Glutamatergic neuron (in vitro differentiated cells): ENCODE measurements around the gene STARD3. TPM values are rescaled to one million over a fixed set of nuclear protein-coding genes. Genes with fewer than 3 reads are reported as not detected.

Source experiments
- DNase-seq: peaks from one replicate; pipeline ENCODE4 v3.0.0; 2022
- H3K27ac Mint-ChIP-seq: one replicate; pipeline ENCODE4 v1.8.0; 2020; ENCODE audit warnings: mild to moderate bottlenecking, mixed read lengths, inconsistent platforms; ENCODE audit not compliant: unreplicated experiment
- H3K27me3 Mint-ChIP-seq: one replicate; pipeline ENCODE4 v1.8.0; 2020; ENCODE audit warnings: mild to moderate bottlenecking, moderate library complexity, mixed read lengths, inconsistent platforms; ENCODE audit not compliant: unreplicated experiment
- H3K36me3 Mint-ChIP-seq: one replicate; pipeline ENCODE4 v1.8.0; 2020; ENCODE audit warnings: mild to moderate bottlenecking, mixed read lengths, inconsistent platforms; ENCODE audit not compliant: unreplicated experiment
- H3K4me1 Mint-ChIP-seq: one replicate; pipeline ENCODE4 v1.8.0; 2020; ENCODE audit warnings: mild to moderate bottlenecking, low read depth, mixed read lengths, inconsistent platforms; ENCODE audit not compliant: unreplicated experiment
- H3K4me3 Mint-ChIP-seq: one replicate; pipeline ENCODE4 v1.8.0; 2020; ENCODE audit warnings: mild to moderate bottlenecking, mixed read lengths, inconsistent platforms; ENCODE audit not compliant: unreplicated experiment
- H3K9me3 Mint-ChIP-seq: one replicate; pipeline ENCODE4 v1.8.0; 2020; ENCODE audit warnings: mild to moderate bottlenecking, moderate library complexity, mixed read lengths, inconsistent platforms; ENCODE audit not compliant: unreplicated experiment
- CTCF ChIP-seq: fragments of 200-600 bp; sonication (generic); IDR thresholded peaks from one replicate; pipeline ENCODE4 v1.5.0; 2021; ENCODE audit not compliant: partially characterized antibody, unreplicated experiment
- total RNA-seq: library from RNA; stranded (reverse); fragmentation: NEBNext Ultra II Directional; extraction: Animal tissue kit (Norgen Biotek cat#: 25700); gene quantifications from one replicate; pipeline ENCODE4 v1.2.1, GENCODE V29; 2021; ENCODE audit not compliant: unreplicated experiment

The STARD3 gene
- total RNA-seq, 1 donor from 2014 or later: 48.0 TPM

- Mint-ChIP-seq H3K4me1 (peaks cover 8% of the 10 kb centered on the region), H3K27ac (no peak overlapping the region), H3K27me3 (peaks cover 9% of the 10 kb centered on the region), H3K36me3 (no peaks in the 10 kb centered on the region), H3K4me3 (no peak overlapping the region), H3K9me3 (peaks cover 2% of the 10 kb centered on the region)
- TF ChIP-seq CTCF: no peak
- no peak for DNase-seq
Measured at GRCh38 chr17:39642291-39643074, 5.5 kb downstream of the STARD3 start.

- Mint-ChIP-seq H3K27ac (no peak overlapping the region), H3K27me3 (peaks cover 4% of the 10 kb centered on the region), H3K36me3 (no peaks in the 10 kb centered on the region), H3K9me3 (peaks cover 2% of the 10 kb centered on the region), H3K4me1 (peaks cover 1% of the 10 kb centered on the region), H3K4me3 (no peak overlapping the region)
- DNase-seq: no peak
- TF ChIP-seq CTCF: no peak
Measured at GRCh38 chr17:39643271-39643670, 6.3 kb downstream of the STARD3 start.

DNA sequence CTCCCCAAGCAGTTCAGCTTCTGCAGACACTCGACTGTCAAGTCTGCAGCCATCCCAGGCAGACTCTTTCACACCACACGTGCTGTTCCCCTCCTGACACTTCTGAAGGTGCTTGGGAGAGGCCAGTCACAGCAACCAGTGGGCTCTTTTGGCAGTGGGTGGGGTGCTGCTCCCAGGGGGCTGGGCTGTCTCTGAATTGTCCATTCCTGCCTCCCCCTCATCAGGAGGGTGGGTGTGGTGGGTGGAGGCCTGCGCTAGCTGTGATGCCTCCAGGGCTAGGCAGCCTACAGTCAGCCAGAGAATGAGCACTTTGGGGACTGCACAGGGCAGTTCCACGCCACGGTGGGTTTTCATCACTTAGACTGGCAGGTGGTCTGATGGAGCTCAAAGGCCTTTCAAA, 10.3 kb downstream of the STARD3 start:
- no peak overlapping the region for H3K27ac Mint-ChIP-seq
- peaks cover 2% of the 10 kb centered on the region for H3K4me1 Mint-ChIP-seq
- no peaks in the 10 kb centered on the region for H3K36me3 Mint-ChIP-seq

GRCh38 chr17:39648616-39649366, 11.8 kb downstream of the STARD3 start:
- no peak for TF ChIP-seq CTCF
- H3K27ac Mint-ChIP-seq: no peak overlapping the region
- DNase-seq: no peak
- H3K27me3 Mint-ChIP-seq: peaks cover 5% of the 10 kb centered on the region
- H3K4me1 Mint-ChIP-seq: peaks cover 2% of the 10 kb centered on the region
- H3K36me3 Mint-ChIP-seq: no peaks in the 10 kb centered on the region
- H3K9me3 Mint-ChIP-seq: peaks cover 3% of the 10 kb centered on the region
- H3K4me3 Mint-ChIP-seq: no peak overlapping the region

More for the DNA sequence above, 10.3 kb downstream of the STARD3 start:
- no peak for DNase-seq
- H3K9me3 Mint-ChIP-seq: peaks cover 5% of the 10 kb centered on the region
- peaks cover 7% of the 10 kb centered on the region for H3K27me3 Mint-ChIP-seq
- H3K4me3 Mint-ChIP-seq: no peak overlapping the region
- no peak for TF ChIP-seq CTCF

- peaks cover 7% of the 10 kb centered on the region for H3K27me3 Mint-ChIP-seq
- peaks cover 2% of the 10 kb centered on the region for H3K4me1 Mint-ChIP-seq
- no peak overlapping the region for H3K4me3 Mint-ChIP-seq
- no peak overlapping the region for H3K27ac Mint-ChIP-seq
- H3K36me3 Mint-ChIP-seq: no peaks in the 10 kb centered on the region
- TF ChIP-seq CTCF: no peak
- H3K9me3 Mint-ChIP-seq: peaks cover 3% of the 10 kb centered on the region
- DNase-seq: no peak
Measured at GRCh38 chr17:39650121-39650579, 13.2 kb downstream of the STARD3 start.
